DOHH2 (cell line): Measurements from ENCODE around the gene MLLT10.

Experiments used
- H3F3A ChIP-seq: fragments of 200-600 bp; sonication (generic), shearing (Covaris generic); 2 replicates; pipeline ENCODE4 v1.6.0; 2016; ENCODE audit warnings: antibody characterized with exemption, mild to moderate bottlenecking; ENCODE audit not compliant: control insufficient read depth, insufficient read depth
- H3K27ac ChIP-seq: fragments of 200-600 bp; sonication (generic); 2 replicates; pipeline ENCODE4 v1.5.1; 2014; ENCODE audit warnings: low read depth, mild to moderate bottlenecking, low read length, moderate library complexity
- H3K27me3 ChIP-seq: fragments of 200-600 bp; sonication (generic); 2 replicates; pipeline ENCODE4 v1.6.1; 2014; ENCODE audit warnings: mild to moderate bottlenecking, low read length, mixed read lengths; ENCODE audit not compliant: control insufficient read depth
- H3K36me3 ChIP-seq: fragments of 200-600 bp; sonication (generic); 2 replicates; pipeline ENCODE4 v1.6.1; 2014; ENCODE audit warnings: mild to moderate bottlenecking, low read length, moderate library complexity, mixed read lengths; ENCODE audit not compliant: control insufficient read depth
- H3K4me1 ChIP-seq: fragments of 200-600 bp; sonication (generic); 2 replicates; pipeline ENCODE4 v1.6.1; 2014; ENCODE audit warnings: mild to moderate bottlenecking, low read length, mixed read lengths; ENCODE audit not compliant: control insufficient read depth
- H3K4me2 ChIP-seq: fragments of 200-600 bp; sonication (generic); 2 replicates; pipeline ENCODE4 v1.6.0; 2014; ENCODE audit warnings: mild to moderate bottlenecking, low read length, moderate library complexity
- H3K4me3 ChIP-seq: fragments of 200-600 bp; sonication (generic); 2 replicates; pipeline ENCODE4 v1.5.1; 2014; ENCODE audit warnings: mild to moderate bottlenecking, low read length, mixed read lengths
- H3K79me2 ChIP-seq: fragments of 200-600 bp; sonication (generic); 2 replicates; pipeline ENCODE4 v1.6.1; 2014; ENCODE audit warnings: mild to moderate bottlenecking, low read length, mixed read lengths; ENCODE audit not compliant: control insufficient read depth
- H3K9me2 ChIP-seq: fragments of 200-600 bp; sonication (generic); replicated peaks from 2 replicates; pipeline ENCODE4 v1.6.1; 2014; ENCODE audit warnings: mild to moderate bottlenecking, low read length, mixed read lengths; ENCODE audit not compliant: control insufficient read depth
- H3K9me3 ChIP-seq: fragments of 200-600 bp; sonication (generic); 2 replicates; pipeline ENCODE4 v1.6.1; 2014; ENCODE audit warnings: antibody characterized with exemption, low read length, mixed read lengths; ENCODE audit not compliant: control insufficient read depth, insufficient read depth
- H4K20me1 ChIP-seq: fragments of 200-600 bp; sonication (generic); 2 replicates; pipeline ENCODE4 v1.6.0; 2014; ENCODE audit warnings: low read depth, mild to moderate bottlenecking, antibody characterized with exemption, low read length, moderate library complexity; ENCODE audit not compliant: control insufficient read depth, insufficient read depth
- CTCF ChIP-seq: fragments of 200-600 bp; sonication (generic); IDR thresholded peaks from one replicate; pipeline ENCODE4 v1.5.1; 2014; ENCODE audit warnings: antibody characterized with exemption, mild to moderate bottlenecking, low read depth, low read length; ENCODE audit not compliant: poor library complexity, severe bottlenecking
- EZH2phosphoT487 ChIP-seq: fragments of 200-600 bp; sonication (generic); IDR thresholded peaks from 2 replicates; pipeline ENCODE4 v1.6.1; 2017; ENCODE audit warnings: borderline replicate concordance, mild to moderate bottlenecking, antibody characterized with exemption, low read length, moderate library complexity, mixed read lengths

The MLLT10 gene

DNA sequence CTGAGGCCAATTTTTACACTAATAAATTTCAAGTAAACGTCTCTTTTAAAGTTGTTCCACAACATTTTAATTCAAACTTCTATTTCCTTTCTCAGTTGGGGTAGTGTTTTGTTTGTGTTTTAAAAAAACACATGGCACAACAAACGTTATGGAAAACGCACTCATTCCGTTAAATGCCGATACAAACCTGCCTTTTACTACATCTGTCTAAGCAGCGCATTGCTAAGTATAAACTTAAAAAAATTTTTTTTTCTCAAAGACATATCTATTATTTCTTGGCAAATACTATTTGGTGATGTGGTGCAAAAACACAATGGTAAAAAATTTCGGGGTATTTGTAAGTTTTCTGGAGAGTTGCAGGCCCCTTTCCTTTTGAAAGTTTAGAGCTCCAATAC, 9.9 kb upstream of the MLLT10 start:
- Histone ChIP-seq H3K9me3 (no peaks in the 10 kb centered on the region), H3K79me2 (no peaks in the 10 kb centered on the region), H3K4me2 (peak overlapping the region; percentile 93), H3K9me2 (no peaks in the 10 kb centered on the region), H3K27me3 (peaks cover 10% of the 10 kb centered on the region), H3K4me3 (peak overlapping the region; percentile 84), H3K36me3 (no peaks in the 10 kb centered on the region), H3K27ac (0 out of 2 replicates have a peak overlapping the region, but pooled peaks have one; percentile 87), H3F3A (peaks cover 37% of the 10 kb centered on the region), H4K20me1 (no peaks in the 10 kb centered on the region), H3K4me1 (peaks cover 56% of the 10 kb centered on the region)
- TF ChIP-seq EZH2phosphoT487 (no peak), CTCF (no peak)

DNA sequence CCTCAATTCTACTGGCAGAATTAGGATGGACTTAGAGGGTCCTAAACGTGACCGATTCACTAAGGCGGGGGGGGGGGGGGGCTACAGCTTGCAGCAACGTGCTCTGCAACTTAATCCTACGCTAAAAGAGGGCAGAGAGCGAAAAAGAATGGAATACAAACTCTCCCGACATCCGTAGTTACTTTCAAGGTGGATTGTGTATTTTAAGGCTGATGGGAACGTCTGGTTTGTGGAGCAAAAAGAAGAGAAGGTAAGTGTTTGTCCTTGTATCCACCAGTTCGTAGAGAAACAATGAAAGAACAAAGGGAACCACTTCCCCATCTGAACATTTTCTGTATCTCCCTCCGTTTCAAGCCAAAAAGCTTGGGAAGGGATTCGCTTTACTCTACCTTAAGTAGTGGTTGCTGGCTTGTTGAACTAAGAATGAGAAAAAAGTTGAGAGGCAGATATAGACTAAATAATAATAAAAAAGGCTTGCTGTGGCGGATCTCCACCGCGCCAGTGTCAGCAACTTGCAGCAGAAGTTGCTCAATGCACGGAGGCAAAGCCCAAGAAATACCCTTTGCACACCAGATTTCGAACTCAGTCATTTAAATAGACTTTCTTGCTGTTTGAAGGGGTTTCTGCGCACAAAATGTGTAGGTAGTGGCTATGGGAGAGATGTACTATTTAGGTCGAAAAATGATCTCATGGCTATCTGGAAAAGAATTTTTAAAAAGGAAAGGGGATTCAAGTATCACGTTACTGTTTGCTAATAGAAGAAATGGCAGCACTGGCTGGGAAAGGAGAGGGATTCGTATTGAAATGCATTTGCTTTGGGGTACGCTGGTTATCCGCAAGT, 9.3 kb upstream of the MLLT10 start:
- H3K4me2 ChIP-seq, result peak overlapping the region; percentile 93
- no peaks in the 10 kb centered on the region for H3K9me3 ChIP-seq
- TF ChIP-seq CTCF (no peak), EZH2phosphoT487 (no peak)
- H3K9me2 ChIP-seq, result no peaks in the 10 kb centered on the region
- H3K4me1 ChIP-seq, result peaks cover 55% of the 10 kb centered on the region
- no peaks in the 10 kb centered on the region for H3K79me2 ChIP-seq
- H3K4me3 ChIP-seq, result peak overlapping the region; percentile 84
- no peaks in the 10 kb centered on the region for H3K36me3 ChIP-seq
- peaks cover 4% of the 10 kb centered on the region for H3K27me3 ChIP-seq
- peak overlapping the region; percentile 87 for H3K27ac ChIP-seq
- no peaks in the 10 kb centered on the region for H4K20me1 ChIP-seq
- H3F3A ChIP-seq, result peaks cover 43% of the 10 kb centered on the region

DNA sequence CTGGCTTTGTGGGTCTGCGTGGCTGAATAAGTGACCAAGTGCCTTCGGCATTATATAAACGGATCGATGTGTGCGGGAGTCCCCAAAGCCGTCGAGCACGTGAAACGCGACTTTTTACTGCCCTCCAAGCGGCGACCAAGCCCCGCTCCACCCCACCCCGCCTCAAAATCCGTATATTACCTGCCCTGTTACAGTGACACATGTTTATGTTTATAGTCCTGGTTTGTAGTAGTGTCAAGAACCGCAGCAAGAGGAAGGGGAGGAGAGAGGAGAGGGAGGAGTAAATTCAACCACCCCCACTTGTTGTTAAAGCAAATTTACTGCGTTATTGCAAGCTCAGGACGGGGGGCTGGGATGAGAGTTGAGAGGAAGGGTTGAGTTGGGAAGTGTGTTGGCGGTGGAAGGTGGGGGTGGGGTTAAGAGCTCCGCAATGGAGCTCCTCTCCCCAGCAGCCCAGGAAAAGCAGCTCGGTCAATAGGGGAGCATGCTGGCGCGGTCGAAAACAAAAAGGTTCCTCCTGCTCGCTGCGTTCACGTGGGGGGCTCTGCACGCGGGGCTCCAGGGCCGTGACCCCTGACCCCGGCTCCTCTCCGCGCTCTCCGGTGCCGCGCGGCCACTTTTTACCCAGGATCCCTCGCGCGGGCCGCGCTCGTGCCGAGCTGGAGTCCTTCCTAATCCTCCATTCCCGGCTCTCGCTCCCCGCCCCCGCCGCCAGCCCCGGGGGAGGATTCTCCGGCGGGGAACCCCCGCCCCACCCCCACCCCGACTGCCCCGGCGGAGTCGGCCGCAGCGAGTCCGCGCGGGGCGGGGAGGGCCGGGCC, 8.5 kb upstream of the MLLT10 start, which contains the start of gene SKIDA1:
SKIDA1 (minus strand) TSS at position 316 of the 821 bp plus-strand sequence. CDS start 7,860 bp downstream, outside the sequence.
- peaks cover 51% of the 10 kb centered on the region for H3F3A ChIP-seq
- H3K4me2 ChIP-seq, result peak within 1 kb of the TSS; percentile 93
- peaks cover 52% of the 10 kb centered on the region for H3K4me1 ChIP-seq
- no peaks in the 10 kb centered on the region for H3K36me3 ChIP-seq
- no peaks in the 10 kb centered on the region for H3K9me2 ChIP-seq
- H3K4me3 ChIP-seq, result peak within 1 kb of the TSS; percentile 84
- no peaks in the 10 kb centered on the region for H3K79me2 ChIP-seq
- H4K20me1 ChIP-seq, result no peaks in the 10 kb centered on the region
- no peaks in the 10 kb centered on the region for H3K9me3 ChIP-seq
- no peak for TF ChIP-seq EZH2phosphoT487
- no peak for TF ChIP-seq CTCF
- H3K27me3 ChIP-seq, result no peaks in the 10 kb centered on the region
- peak within 1 kb of the TSS; percentile 87 for H3K27ac ChIP-seq
